H4 (cell line): ENCODE results near the gene METTL24. TPM values are rescaled to one million over a fixed set of nuclear protein-coding genes. Genes with fewer than 3 reads are reported as not detected.

Source experiments
- DNase-seq: peaks from one replicate; pipeline ENCODE4 v3.0.0-alpha.2; 2015; ENCODE audit warnings: low spot score
- total RNA-seq: library from RNA; depleted of rRNA; stranded (reverse); fragments of >200 nt; shearing (Covaris generic); gene quantifications from 2 replicates; pipeline ENCODE4 v1.2.3, GENCODE V29; 2014; rRNA removed

METTL24 gene
- total RNA-seq, 1 experiment from 2014 or later, result 0.25 TPM

- DNase-seq, result no peak
These were observed 162.5 kb downstream of the METTL24 start for GRCh38 chr6:110195639-110196038.

Other genes starting within 250 kb of the METTL24 start
- gene WASF1, start 178.7 kb downstream of the METTL24 start, total RNA-seq, result 12.9 and 15.1 TPM in 2 replicates
- gene CDC40, start 177.9 kb downstream of the METTL24 start, total RNA-seq, result 12.9 and 17.2 TPM in 2 replicates
- gene DDO, start 57.2 kb upstream of the METTL24 start, total RNA-seq, result 1.4 and 3.6 TPM in 2 replicates
- gene SLC22A16, start 118.3 kb upstream of the METTL24 start, total RNA-seq, result not detected in 2 replicates